HG03571 (cell line): ENCODE data around the gene PCDHGB2.
"Not testable (repeated sequence)": the region's sequence is repeated elsewhere in the genome, so short reads cannot be mapped to it uniquely, and the experiment has no call there.

Experiments
- ATAC-seq: cut with Tn5 transposase; IDR thresholded peaks from one replicate; pipeline ENCODE4 v1.9.1; 2021; ENCODE audit not compliant: unreplicated experiment

The PCDHGB2 gene

GRCh38 chr5:141359790-141360426 is at the start of gene PCDHGB2:
Gene PCDHGB2, plus strand, starts transcription at chr5:141359994. Its CDS starts 142 bp downstream, at chr5:141360136.
- no peak for ATAC-seq

- ATAC-seq = no peak
Observed at GRCh38 chr5:141313711-141314110, 46.1 kb upstream of the PCDHGB2 start.

- not testable (repeated sequence) for ATAC-seq
Observed at GRCh38 chr5:141316963-141317362, 42.8 kb upstream of the PCDHGB2 start.

- no peak for ATAC-seq
Observed at GRCh38 chr5:141319202-141319601, 40.6 kb upstream of the PCDHGB2 start.

GRCh38 chr5:141319699-141320098 is 40.1 kb upstream of the PCDHGB2 start:
- no peak for ATAC-seq

- ATAC-seq = peak; percentile 92
Observed at GRCh38 chr5:141320225-141321169, 39.3 kb upstream of the PCDHGB2 start, which contains the start of gene TAF7. Gene TAF7, minus strand, starts transcription at chr5:141320784. Its CDS starts 740 bp downstream, at chr5:141320044.

- no peak for ATAC-seq
Observed at GRCh38 chr5:141322261-141322660, 37.5 kb upstream of the PCDHGB2 start.

GRCh38 chr5:141326088-141326854 is 33.5 kb upstream of the PCDHGB2 start:
- peak; percentile 66 for ATAC-seq

GRCh38 chr5:141328231-141328630 is 31.6 kb upstream of the PCDHGB2 start:
- no peak for ATAC-seq

GRCh38 chr5:141330299-141331080 is 29.3 kb upstream of the PCDHGB2 start, which contains the start of gene PCDHGA1:
Gene PCDHGA1, plus strand, starts transcription at chr5:141330514.
- no peak for ATAC-seq

GRCh38 chr5:141332571-141332970 is 27.2 kb upstream of the PCDHGB2 start:
- ATAC-seq = not testable (repeated sequence)

GRCh38 chr5:141338538-141339306 is 21.1 kb upstream of the PCDHGB2 start, which contains the start of gene PCDHGA2:
Gene PCDHGA2, plus strand, starts transcription at chr5:141338760.
- no peak for ATAC-seq

- not testable (repeated sequence) for ATAC-seq
Observed at GRCh38 chr5:141340781-141341354, 18.9 kb upstream of the PCDHGB2 start.

- ATAC-seq = no peak
Observed at GRCh38 chr5:141342773-141343172, 17.0 kb upstream of the PCDHGB2 start.

- no peak for ATAC-seq
Observed at GRCh38 chr5:141343242-141343952, 16.4 kb upstream of the PCDHGB2 start, which contains the start of gene PCDHGA3. Gene PCDHGA3, plus strand, starts transcription at chr5:141343829. Its CDS starts 205 bp downstream, at chr5:141344034.

GRCh38 chr5:141343953-141344463 is 15.8 kb upstream of the PCDHGB2 start:
- no peak for ATAC-seq

GRCh38 chr5:141345327-141345726 is 14.5 kb upstream of the PCDHGB2 start:
- no peak for ATAC-seq

GRCh38 chr5:141346017-141346416 is 13.8 kb upstream of the PCDHGB2 start:
- not testable (repeated sequence) for ATAC-seq
